RWPE2 (cell line): ENCODE data around the gene STK24.

Source experiments
- ATAC-seq: fragments of 200-7000 bp; cut with Tn5 transposase; 3 replicates; pipeline ENCODE4 v1.9.1; 2021; ENCODE audit warnings: low read depth
- DNase-seq: peaks from one replicate; pipeline ENCODE4 v3.0.0-alpha.2; 2020; ENCODE audit warnings: low spot score
- H3K27ac ChIP-seq: fragments of 450-650 bp; 2 replicates; pipeline ENCODE4 v1.5.1; 2017; ENCODE audit warnings: mild to moderate bottlenecking; ENCODE audit not compliant: poor library complexity, severe bottlenecking
- H3K27me3 ChIP-seq: fragments of 250-450 bp; sonication (Bioruptor Pico); 2 replicates; pipeline ENCODE4 v1.5.1; 2021; ENCODE audit warnings: mild to moderate bottlenecking, moderate library complexity; ENCODE audit not compliant: insufficient read depth, poor library complexity, severe bottlenecking
- H3K36me3 ChIP-seq: fragments of 250-450 bp; sonication (Bioruptor Pico); 2 replicates; pipeline ENCODE4 v1.5.1; 2020; ENCODE audit warnings: low read depth, mild to moderate bottlenecking, moderate library complexity
- H3K4me1 ChIP-seq: fragments of 250-450 bp; sonication (Bioruptor Pico); 2 replicates; pipeline ENCODE4 v1.5.1; 2021; ENCODE audit warnings: mild to moderate bottlenecking, moderate library complexity; ENCODE audit not compliant: insufficient read depth, poor library complexity, severe bottlenecking
- H3K4me3 ChIP-seq: fragments of 250-450 bp; sonication (Bioruptor Pico); 2 replicates; pipeline ENCODE4 v1.5.1; 2021; ENCODE audit warnings: mild to moderate bottlenecking, moderate library complexity; ENCODE audit not compliant: severe bottlenecking
- H3K9me3 ChIP-seq: fragments of 250-450 bp; sonication (Bioruptor Pico); 2 replicates; pipeline ENCODE4 v1.5.1; 2021; ENCODE audit warnings: mild to moderate bottlenecking, moderate library complexity; ENCODE audit not compliant: severe bottlenecking
- TF ChIP-seq, protein P1 (sequence below): fragments of 450-650 bp; IDR thresholded peaks from one replicate; pipeline ENCODE4 v1.5.1; 2017; ENCODE audit warnings: mild to moderate bottlenecking, moderate library complexity; ENCODE audit not compliant: poor library complexity, severe bottlenecking

The STK24 gene

DNA sequence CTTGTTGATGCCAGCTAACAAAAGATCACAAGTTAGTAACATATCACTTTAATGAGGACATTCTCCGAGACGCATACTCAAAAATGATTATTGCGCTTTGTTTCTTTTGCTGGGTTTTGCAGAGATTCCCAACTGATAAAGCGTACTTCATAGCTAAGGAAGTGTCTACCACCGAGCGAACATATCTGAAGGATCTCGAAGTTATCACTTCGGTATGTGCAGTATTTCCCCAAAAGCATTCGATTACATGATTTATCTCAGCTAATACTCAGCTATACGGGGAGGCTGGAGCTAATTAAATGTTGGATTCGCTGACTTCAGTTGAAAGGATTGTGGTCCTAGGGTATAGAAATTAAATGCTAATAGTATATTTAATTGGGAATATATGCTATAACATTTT is 166.3 kb downstream of the STK24 start:
- no peak overlapping the region for H3K4me3 ChIP-seq
- no peak for ATAC-seq
- 0 out of 2 replicates have a peak, but pooled peaks cover 7% of the 10 kb centered on the region for H3K36me3 ChIP-seq
- TF ChIP-seq, protein P1, sequence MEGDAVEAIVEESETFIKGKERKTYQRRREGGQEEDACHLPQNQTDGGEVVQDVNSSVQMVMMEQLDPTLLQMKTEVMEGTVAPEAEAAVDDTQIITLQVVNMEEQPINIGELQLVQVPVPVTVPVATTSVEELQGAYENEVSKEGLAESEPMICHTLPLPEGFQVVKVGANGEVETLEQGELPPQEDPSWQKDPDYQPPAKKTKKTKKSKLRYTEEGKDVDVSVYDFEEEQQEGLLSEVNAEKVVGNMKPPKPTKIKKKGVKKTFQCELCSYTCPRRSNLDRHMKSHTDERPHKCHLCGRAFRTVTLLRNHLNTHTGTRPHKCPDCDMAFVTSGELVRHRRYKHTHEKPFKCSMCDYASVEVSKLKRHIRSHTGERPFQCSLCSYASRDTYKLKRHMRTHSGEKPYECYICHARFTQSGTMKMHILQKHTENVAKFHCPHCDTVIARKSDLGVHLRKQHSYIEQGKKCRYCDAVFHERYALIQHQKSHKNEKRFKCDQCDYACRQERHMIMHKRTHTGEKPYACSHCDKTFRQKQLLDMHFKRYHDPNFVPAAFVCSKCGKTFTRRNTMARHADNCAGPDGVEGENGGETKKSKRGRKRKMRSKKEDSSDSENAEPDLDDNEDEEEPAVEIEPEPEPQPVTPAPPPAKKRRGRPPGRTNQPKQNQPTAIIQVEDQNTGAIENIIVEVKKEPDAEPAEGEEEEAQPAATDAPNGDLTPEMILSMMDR = no peak
- H3K4me1 ChIP-seq = no peaks in the 10 kb centered on the region
- H3K27me3 ChIP-seq = no peaks in the 10 kb centered on the region
- no peak for DNase-seq
- H3K9me3 ChIP-seq = no peaks in the 10 kb centered on the region
- H3K27ac ChIP-seq = no peak overlapping the region

- TF ChIP-seq, protein P1 = no peak
- H3K27ac ChIP-seq = no peak overlapping the region
- H3K9me3 ChIP-seq = no peaks in the 10 kb centered on the region
- ATAC-seq (no peak), DNase-seq (no peak)
- 0 out of 2 replicates have a peak, but pooled peaks cover 7% of the 10 kb centered on the region for H3K36me3 ChIP-seq
- no peaks in the 10 kb centered on the region for H3K27me3 ChIP-seq
- H3K4me3 ChIP-seq = no peak overlapping the region
- no peaks in the 10 kb centered on the region for H3K4me1 ChIP-seq
These were observed 167.6 kb downstream of the STK24 start for GRCh38 chr13:98409281-98409680.

- no peaks in the 10 kb centered on the region for H3K27me3 ChIP-seq
- DNase-seq = no peak
- no peaks in the 10 kb centered on the region; the same call in 1 of the 2 replicates for H3K36me3 ChIP-seq
- H3K9me3 ChIP-seq = no peaks in the 10 kb centered on the region
- no peaks in the 10 kb centered on the region for H3K4me1 ChIP-seq
- H3K4me3 ChIP-seq = no peak overlapping the region
- TF ChIP-seq, protein P1 = no peak
- no peak overlapping the region for H3K27ac ChIP-seq
- ATAC-seq = no peak
These were observed 169.3 kb downstream of the STK24 start for GRCh38 chr13:98407575-98407974.

DNA sequence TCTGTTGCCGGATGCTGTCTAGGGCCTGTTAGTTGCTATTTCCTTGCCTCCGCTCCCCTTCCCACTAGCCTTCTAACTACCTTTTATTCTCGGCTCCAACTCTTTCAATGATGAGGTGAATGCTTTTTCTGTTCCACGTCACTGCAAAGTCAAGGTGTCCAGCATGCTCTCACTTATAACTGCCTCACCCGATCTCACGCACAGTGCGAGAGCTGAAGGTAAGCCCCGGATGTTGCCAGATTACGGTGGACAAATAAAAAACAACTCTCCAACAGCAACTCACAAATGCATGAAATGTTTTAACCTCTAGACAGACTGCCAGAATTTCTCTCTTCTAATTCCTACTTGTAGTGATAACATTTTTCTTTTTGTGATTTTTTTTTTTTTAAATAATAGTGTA is 169.9 kb downstream of the STK24 start:
- Histone ChIP-seq H3K9me3 (no peaks in the 10 kb centered on the region), H3K4me1 (no peaks in the 10 kb centered on the region), H3K27ac (no peak overlapping the region), H3K36me3 (no peaks in the 10 kb centered on the region; the same call in 1 of the 2 replicates), H3K4me3 (no peak overlapping the region), H3K27me3 (no peaks in the 10 kb centered on the region)
- ATAC-seq = no peak
- TF ChIP-seq, protein P1 = no peak
- DNase-seq = no peak

DNA sequence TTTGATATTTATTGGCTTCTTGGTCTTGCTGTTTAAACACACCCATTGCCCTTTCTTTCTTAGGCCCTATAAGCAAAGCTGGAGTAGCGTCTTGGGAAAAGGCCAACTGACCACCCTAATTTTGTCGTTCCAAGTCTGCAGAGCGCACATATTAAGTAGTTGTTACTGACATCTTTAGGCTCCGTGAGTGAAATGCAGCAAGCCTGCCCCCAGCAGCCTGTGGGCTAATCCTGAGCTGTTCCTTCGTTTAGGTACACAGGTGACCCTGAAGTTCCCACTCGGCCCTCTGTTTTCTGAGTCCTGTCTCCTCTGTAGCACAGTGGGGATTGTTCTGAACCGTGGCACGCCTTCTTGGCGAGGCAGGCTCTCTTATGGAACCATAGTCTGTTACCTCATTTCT is 170.5 kb downstream of the STK24 start:
- Histone ChIP-seq H3K4me1 (no peaks in the 10 kb centered on the region), H3K9me3 (no peaks in the 10 kb centered on the region), H3K36me3 (no peaks in the 10 kb centered on the region; the same call in 1 of the 2 replicates), H3K27me3 (no peaks in the 10 kb centered on the region), H3K27ac (no peak overlapping the region), H3K4me3 (no peak overlapping the region)
- no peak for DNase-seq
- TF ChIP-seq, protein P1 = no peak
- no peak for ATAC-seq
